ENCODE results near the gene PIEZO1.

The PIEZO1 gene

GRCh38 chr16:88766975-88767374, 18.0 kb downstream of the PIEZO1 start:
- no peak for DNase-seq

- DNase-seq: no peak
Observed at GRCh38 chr16:88764913-88765349, 20.1 kb downstream of the PIEZO1 start.

- no peak for DNase-seq
Observed at GRCh38 chr16:88764080-88764479, 20.9 kb downstream of the PIEZO1 start.

GRCh38 chr16:88763502-88764053, 21.4 kb downstream of the PIEZO1 start:
- DNase-seq: no peak

- DNase-seq: no peak
Observed at GRCh38 chr16:88762941-88763340, 22.1 kb downstream of the PIEZO1 start.

GRCh38 chr16:88762258-88762870, 22.7 kb downstream of the PIEZO1 start:
- no peak for DNase-seq

GRCh38 chr16:88761830-88762229, 23.2 kb downstream of the PIEZO1 start:
- no peak for DNase-seq

- no peak for DNase-seq
Observed at GRCh38 chr16:88761143-88761534, 23.9 kb downstream of the PIEZO1 start.

GRCh38 chr16:88760424-88761142, 24.4 kb downstream of the PIEZO1 start:
- DNase-seq: no peak

- no peak for DNase-seq
Observed at GRCh38 chr16:88759976-88760350, 25.1 kb downstream of the PIEZO1 start.

GRCh38 chr16:88759245-88759975, 25.6 kb downstream of the PIEZO1 start:
- no peak for DNase-seq

- no peak for DNase-seq
Observed at GRCh38 chr16:88758944-88759244, 26.1 kb downstream of the PIEZO1 start.

- DNase-seq: no peak
Observed at GRCh38 chr16:88758227-88758943, 26.6 kb downstream of the PIEZO1 start.

GRCh38 chr16:88755745-88756443, 29.1 kb downstream of the PIEZO1 start:
- peak in 1 of 14 donors; percentile 15 for DNase-seq

- DNase-seq: no peak
Observed at GRCh38 chr16:88754912-88755744, 29.9 kb downstream of the PIEZO1 start.

GRCh38 chr16:88754109-88754911, 30.7 kb downstream of the PIEZO1 start:
- DNase-seq: no peak

- DNase-seq: no peak
Observed at GRCh38 chr16:88753602-88754001, 31.4 kb downstream of the PIEZO1 start.

GRCh38 chr16:88753191-88753590, 31.8 kb downstream of the PIEZO1 start:
- no peak for DNase-seq

GRCh38 chr16:88752386-88753002, 32.5 kb downstream of the PIEZO1 start:
- DNase-seq: no peak

- DNase-seq: no peak
Observed at GRCh38 chr16:88750854-88751253, 34.2 kb downstream of the PIEZO1 start.
